Nephron progenitor cell (in vitro differentiated cells): ENCODE measurements around the gene SPATA31D1.
"Not testable (repeated sequence)": the region's sequence is repeated elsewhere in the genome, so short reads cannot be mapped to it uniquely, and the experiment has no call there.

Experiments used
- DNase-seq: peaks from one replicate; pipeline ENCODE4 v3.0.0; 2021
- H3K27ac Mint-ChIP-seq: 2 replicates; pipeline ENCODE4 v1.8.0; 2021; ENCODE audit warnings: mild to moderate bottlenecking, moderate library complexity, mixed read lengths
- H3K27me3 Mint-ChIP-seq: 2 replicates; pipeline ENCODE4 v1.8.0; 2021; ENCODE audit warnings: mild to moderate bottlenecking, low read depth, mixed read lengths; ENCODE audit not compliant: poor library complexity
- H3K36me3 Mint-ChIP-seq: 2 replicates; pipeline ENCODE4 v1.8.0; 2021; ENCODE audit warnings: low read depth, mixed read lengths
- H3K4me1 Mint-ChIP-seq: 2 replicates; pipeline ENCODE4 v1.8.0; 2021; ENCODE audit warnings: mixed read lengths
- H3K4me3 Mint-ChIP-seq: 2 replicates; pipeline ENCODE4 v1.8.0; 2021; ENCODE audit warnings: mild to moderate bottlenecking, moderate library complexity, mixed read lengths
- H3K9me3 Mint-ChIP-seq: 2 replicates; pipeline ENCODE4 v1.8.0; 2021; ENCODE audit warnings: mild to moderate bottlenecking, moderate library complexity, mixed read lengths
- TF ChIP-seq, protein P1 (sequence below): fragments of 200-600 bp; sonication (generic); IDR thresholded peaks from 2 replicates; pipeline ENCODE4 v1.5.0; 2021; ENCODE audit warnings: antibody characterized with exemption

The SPATA31D1 gene

DNA sequence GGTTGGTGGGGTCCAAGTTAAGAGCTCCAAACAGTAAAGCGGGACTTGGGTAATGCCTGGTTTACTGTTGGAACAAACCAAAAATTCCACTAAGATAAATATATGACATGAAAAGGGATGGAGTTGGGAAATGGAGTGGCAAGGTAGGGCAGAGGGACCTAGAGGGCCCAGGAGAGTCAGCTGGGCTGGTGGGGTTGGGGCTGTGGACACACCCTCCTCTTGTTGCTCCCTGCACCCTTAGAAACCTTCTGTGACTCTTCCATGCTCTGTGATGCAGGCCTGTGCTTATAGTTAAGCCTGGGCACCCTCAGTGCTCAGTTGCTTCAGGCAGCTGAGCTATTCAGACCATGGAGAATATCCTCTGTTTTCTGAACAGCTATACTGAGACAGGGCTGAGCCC lies at the start of gene SPATA31D1:
Gene SPATA31D1, plus strand, starts transcription at position 301 of the 400 bp plus-strand sequence. Its CDS starts 47 bp downstream, at position 348.
- peaks cover 13% of the 10 kb centered on the region for H3K9me3 Mint-ChIP-seq
- not testable (repeated sequence) for H3K4me3 Mint-ChIP-seq, H3K27me3 Mint-ChIP-seq, H3K4me1 Mint-ChIP-seq, H3K36me3 Mint-ChIP-seq, H3K27ac Mint-ChIP-seq, DNase-seq

DNA sequence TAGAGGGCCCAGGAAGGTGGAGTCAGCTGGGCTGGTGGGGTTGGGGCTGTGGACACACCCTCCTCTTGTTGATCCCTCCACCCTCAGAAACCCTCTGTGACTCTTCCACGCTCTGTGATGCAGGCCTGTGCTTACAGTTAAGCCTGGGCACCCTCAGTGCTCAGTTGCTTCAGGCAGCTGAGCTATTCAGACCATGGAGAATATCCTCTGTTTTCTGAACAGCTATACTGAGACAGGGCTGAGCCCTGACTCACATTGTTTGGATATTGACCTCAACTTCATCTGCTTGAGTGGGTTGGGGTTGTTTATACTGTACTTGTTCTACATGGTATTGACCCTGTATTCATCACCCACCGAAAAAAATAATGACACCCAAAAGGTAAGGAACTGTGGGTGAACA lies 45.2 kb upstream of the SPATA31D1 start, which contains the start of gene SPATA31D3:
Gene SPATA31D3, plus strand, starts transcription at position 108 of the 400 bp plus-strand sequence. Its CDS starts 86 bp downstream, at position 194.
- H3K27ac Mint-ChIP-seq, H3K27me3 Mint-ChIP-seq, DNase-seq, H3K4me1 Mint-ChIP-seq, H3K36me3 Mint-ChIP-seq, H3K4me3 Mint-ChIP-seq, H3K9me3 Mint-ChIP-seq: not testable (repeated sequence)

DNA sequence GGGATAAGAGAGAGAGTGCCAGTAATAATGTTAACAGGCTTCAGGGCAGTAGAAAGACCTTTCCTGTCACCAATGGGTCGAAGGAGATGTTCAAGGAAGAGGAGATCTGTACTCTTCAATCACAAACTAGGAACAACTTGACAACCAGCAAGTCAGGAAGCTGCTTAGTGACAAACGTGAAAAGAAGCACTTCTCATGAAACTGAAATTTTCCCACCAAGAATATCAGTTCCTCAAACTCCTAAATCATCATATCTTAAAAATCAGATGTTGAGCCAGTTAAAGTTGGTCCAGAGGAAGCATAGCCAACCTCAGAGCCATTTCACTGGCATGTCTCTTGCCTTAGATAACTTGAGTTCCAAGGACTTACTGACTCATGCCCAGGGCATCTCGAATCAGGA lies 39.9 kb upstream of the SPATA31D1 start:
- H3K27ac Mint-ChIP-seq, H3K36me3 Mint-ChIP-seq, DNase-seq, H3K4me3 Mint-ChIP-seq, H3K4me1 Mint-ChIP-seq: not testable (repeated sequence)
- H3K9me3 Mint-ChIP-seq = peaks cover 12% of the 10 kb centered on the region
- H3K27me3 Mint-ChIP-seq = peaks cover 10% of the 10 kb centered on the region

DNA sequence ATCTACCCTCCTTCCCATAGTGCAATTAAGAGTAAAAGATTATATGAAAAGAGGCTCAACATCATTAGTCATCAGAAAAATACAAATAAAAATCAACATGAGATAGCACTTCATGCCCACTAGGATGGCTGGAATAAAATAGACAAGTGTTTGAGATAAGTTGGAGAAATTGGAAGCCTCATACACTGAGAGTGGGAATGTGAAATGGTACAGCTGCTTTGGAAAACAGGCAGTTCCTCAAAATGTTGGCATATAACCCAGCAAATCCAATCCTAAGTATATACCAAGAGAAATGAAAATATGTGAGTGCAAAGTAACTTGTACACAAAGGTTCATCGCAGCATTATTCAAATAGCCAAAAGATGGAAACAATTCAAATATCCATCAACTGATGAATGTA lies 35.5 kb upstream of the SPATA31D1 start:
- Mint-ChIP-seq H3K4me3 (no peak overlapping the region), H3K36me3 (peaks cover 15% of the 10 kb centered on the region), H3K4me1 (no peaks in the 10 kb centered on the region), H3K27ac (no peak overlapping the region), H3K27me3 (peaks cover 15% of the 10 kb centered on the region), H3K9me3 (peaks cover 48% of the 10 kb centered on the region)
- TF ChIP-seq, protein P1, sequence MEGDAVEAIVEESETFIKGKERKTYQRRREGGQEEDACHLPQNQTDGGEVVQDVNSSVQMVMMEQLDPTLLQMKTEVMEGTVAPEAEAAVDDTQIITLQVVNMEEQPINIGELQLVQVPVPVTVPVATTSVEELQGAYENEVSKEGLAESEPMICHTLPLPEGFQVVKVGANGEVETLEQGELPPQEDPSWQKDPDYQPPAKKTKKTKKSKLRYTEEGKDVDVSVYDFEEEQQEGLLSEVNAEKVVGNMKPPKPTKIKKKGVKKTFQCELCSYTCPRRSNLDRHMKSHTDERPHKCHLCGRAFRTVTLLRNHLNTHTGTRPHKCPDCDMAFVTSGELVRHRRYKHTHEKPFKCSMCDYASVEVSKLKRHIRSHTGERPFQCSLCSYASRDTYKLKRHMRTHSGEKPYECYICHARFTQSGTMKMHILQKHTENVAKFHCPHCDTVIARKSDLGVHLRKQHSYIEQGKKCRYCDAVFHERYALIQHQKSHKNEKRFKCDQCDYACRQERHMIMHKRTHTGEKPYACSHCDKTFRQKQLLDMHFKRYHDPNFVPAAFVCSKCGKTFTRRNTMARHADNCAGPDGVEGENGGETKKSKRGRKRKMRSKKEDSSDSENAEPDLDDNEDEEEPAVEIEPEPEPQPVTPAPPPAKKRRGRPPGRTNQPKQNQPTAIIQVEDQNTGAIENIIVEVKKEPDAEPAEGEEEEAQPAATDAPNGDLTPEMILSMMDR = no peak
- DNase-seq = no peak

DNA sequence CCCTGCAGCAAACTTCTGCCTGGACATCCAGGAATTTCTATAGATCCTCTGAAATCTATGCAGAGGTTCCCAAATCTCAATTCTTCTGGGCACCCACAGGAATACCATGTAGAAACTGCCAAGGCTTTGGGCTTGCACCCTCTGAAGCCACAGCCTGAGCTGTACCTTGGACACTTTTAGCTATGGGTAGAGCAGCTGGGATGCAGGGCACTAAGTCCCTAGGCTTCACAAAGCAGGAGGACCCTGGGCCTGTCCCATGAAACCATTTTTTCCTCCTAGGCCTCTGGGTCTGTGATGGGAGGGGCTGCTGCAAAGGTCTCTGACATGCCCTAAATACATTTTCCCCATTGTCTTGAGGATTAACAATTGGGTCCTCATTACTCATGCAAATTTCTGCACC lies 32.9 kb upstream of the SPATA31D1 start:
- H3K36me3 Mint-ChIP-seq = peaks cover 15% of the 10 kb centered on the region
- no peak overlapping the region for H3K4me3 Mint-ChIP-seq
- H3K27me3 Mint-ChIP-seq = peaks cover 5% of the 10 kb centered on the region
- H3K27ac Mint-ChIP-seq = no peak overlapping the region
- no peaks in the 10 kb centered on the region for H3K4me1 Mint-ChIP-seq
- peaks cover 48% of the 10 kb centered on the region for H3K9me3 Mint-ChIP-seq
- no peak for DNase-seq
- TF ChIP-seq, protein P1 = no peak

DNA sequence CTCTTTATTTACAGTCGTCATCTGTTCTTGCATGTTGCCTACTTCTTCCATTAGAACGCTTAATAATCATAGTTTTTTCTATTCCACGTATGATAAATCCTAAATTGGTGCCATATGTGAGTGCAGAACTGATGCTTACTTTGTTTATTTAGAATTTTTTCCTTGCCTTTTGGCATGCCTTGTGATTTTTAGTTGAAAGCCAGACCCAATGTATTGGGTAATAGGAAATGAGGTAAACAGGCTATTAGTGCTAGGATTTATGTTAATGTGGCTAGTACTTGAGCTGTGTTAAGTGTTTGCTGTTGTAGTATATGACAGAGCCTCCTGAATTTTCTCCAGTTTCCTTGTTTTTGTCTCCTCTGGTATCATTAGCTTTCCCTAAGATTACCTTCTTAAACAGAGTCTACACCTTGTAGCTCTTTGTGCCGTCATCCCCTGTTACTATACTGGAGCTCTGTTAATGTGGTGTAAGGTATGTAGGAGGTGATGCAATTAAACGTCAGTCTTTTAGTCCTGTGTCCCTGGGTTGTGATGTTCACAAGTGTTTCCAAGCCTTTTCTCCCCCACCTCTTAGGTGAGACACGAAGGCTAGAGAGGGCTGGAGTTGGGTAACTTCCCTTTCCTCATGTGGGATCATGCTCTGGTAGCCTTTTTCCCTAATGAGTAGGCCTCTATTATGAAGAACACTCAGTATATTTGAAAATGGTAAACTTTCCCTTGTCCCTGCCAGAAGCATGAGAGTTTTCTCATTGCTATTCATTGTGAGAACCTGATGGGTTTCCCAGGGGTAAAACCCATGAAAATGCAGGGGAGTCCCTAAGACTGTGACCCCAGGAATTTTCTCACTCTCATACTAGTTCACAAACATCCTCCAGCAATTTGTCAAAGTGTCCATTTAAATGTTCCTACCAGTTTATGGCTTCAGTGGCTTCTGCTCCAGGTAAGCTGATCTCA lies 24.1 kb upstream of the SPATA31D1 start:
- Mint-ChIP-seq H3K27ac (no peak overlapping the region), H3K27me3 (no peaks in the 10 kb centered on the region), H3K9me3 (peaks cover 21% of the 10 kb centered on the region), H3K4me3 (no peak overlapping the region), H3K36me3 (no peaks in the 10 kb centered on the region), H3K4me1 (no peaks in the 10 kb centered on the region)
- TF ChIP-seq, protein P1 = no peak
- DNase-seq = no peak

DNA sequence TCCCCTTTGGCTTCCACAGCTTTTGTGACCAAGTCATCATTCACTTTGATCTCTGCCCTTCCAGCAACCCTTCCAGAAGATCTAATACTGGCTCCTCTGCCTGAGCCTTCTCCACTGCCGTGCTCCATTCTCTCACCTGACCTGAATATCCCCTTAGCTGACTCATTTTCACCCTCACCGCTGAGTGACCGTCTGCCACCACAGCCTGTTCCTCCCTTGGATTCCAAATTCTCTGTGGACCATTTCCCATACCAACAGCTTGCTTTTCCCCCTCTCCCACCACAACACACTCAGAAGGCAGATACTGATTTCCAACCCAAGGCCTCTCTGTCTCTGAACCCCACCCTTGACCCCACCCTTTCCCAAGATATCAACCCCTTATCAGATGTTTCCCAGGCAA lies 20.5 kb upstream of the SPATA31D1 start:
- no peak for DNase-seq
- Mint-ChIP-seq H3K27ac (no peak overlapping the region), H3K4me3 (no peak overlapping the region), H3K36me3 (no peaks in the 10 kb centered on the region), H3K27me3 (no peaks in the 10 kb centered on the region), H3K4me1 (no peaks in the 10 kb centered on the region), H3K9me3 (peaks cover 21% of the 10 kb centered on the region)
- TF ChIP-seq, protein P1 = no peak
